Common myeloid progenitor, CD34-positive (primary cell): Measurements from ENCODE around the gene CYP4A22. TPM values are rescaled to one million over a fixed set of nuclear protein-coding genes. Genes with fewer than 3 reads are reported as not detected.
"Not testable (repeated sequence)": the region's sequence is repeated elsewhere in the genome, so short reads cannot be mapped to it uniquely, and the experiment has no call there.

ENCODE experiments used
- CTCF ChIA-PET: fragments of 350-600 bp; sonication (Branson Sonifier 250); formaldehyde crosslinking; loops from one replicate; lab custom pipeline; 2021; ENCODE audit warnings: antibody characterized with exemption; lab: Charles Lee
- POLR2A ChIA-PET: fragments of 350-600 bp; sonication (Branson Sonifier 250); formaldehyde crosslinking; loops from one replicate; lab custom pipeline; 2021; ENCODE audit warnings: antibody characterized with exemption; lab: Charles Lee
- DNase-seq, 3 donors: peaks; one replicate each; pipeline versions ENCODE4 v3.0.0 to v3.0.0-alpha.2; 2013
- H3K27ac ChIP-seq, 2 experiments: 1 replicate in 1 of 2; 2 replicates in 1 of 2; pipeline ENCODE4 v1.7.0; 2013; ENCODE audit warnings: inconsistent platforms in 2 of 2, low read length in 2 of 2, mild to moderate bottlenecking in 2 of 2, low read depth in 1 of 2, moderate library complexity in 1 of 2; ENCODE audit not compliant: severe bottlenecking in 2 of 2, insufficient read depth in 1 of 2, poor library complexity in 1 of 2
- H3K27me3 ChIP-seq, 5 experiments: replicated peaks in 2 of 5; 1 replicate in 3 of 5; 2 replicates in 2 of 5; pipeline versions ENCODE4 v1.6.1 to v1.7.0; 2013; ENCODE audit warnings: low read length in 4 of 5, mild to moderate bottlenecking in 2 of 5, moderate library complexity in 2 of 5, inconsistent platforms in 1 of 5; ENCODE audit not compliant: insufficient read depth in 5 of 5, control insufficient read depth in 4 of 5
- H3K36me3 ChIP-seq, 4 experiments: 1 replicate in 2 of 4; 2 replicates in 2 of 4; pipeline versions ENCODE4 v1.6.1 to v1.7.0; 2013; ENCODE audit warnings: low read length in 3 of 4, control low read depth in 1 of 4, mild to moderate bottlenecking in 1 of 4; ENCODE audit not compliant: control insufficient read depth in 4 of 4, insufficient read depth in 4 of 4
- H3K4me1 ChIP-seq, 4 experiments: 1 replicate in 3 of 4; 2 replicates in 1 of 4; pipeline versions ENCODE4 v1.6.1 to v1.7.1; 2013; ENCODE audit warnings: low read length in 3 of 4, mild to moderate bottlenecking in 3 of 4, control low read depth in 1 of 4, inconsistent platforms in 1 of 4, moderate library complexity in 1 of 4; ENCODE audit not compliant: control insufficient read depth in 4 of 4, insufficient read depth in 4 of 4; ENCODE audit errors: control extremely low read depth in 1 of 4
- H3K4me3 ChIP-seq, 7 experiments: 1 replicate in 4 of 7; 2 replicates in 3 of 7; pipeline versions ENCODE4 v1.5.1 to v1.7.0; 2013; ENCODE audit warnings: mild to moderate bottlenecking in 7 of 7, low read length in 6 of 7, moderate library complexity in 6 of 7, inconsistent platforms in 2 of 7, low read depth in 2 of 7, control low read depth in 1 of 7; ENCODE audit not compliant: insufficient read depth in 4 of 7, control insufficient read depth in 1 of 7; ENCODE audit errors: extremely low read depth in 1 of 7
- H3K9me3 ChIP-seq, 5 experiments: 1 replicate in 4 of 5; 2 replicates in 1 of 5; pipeline versions ENCODE4 v1.6.1 to v1.7.1; 2013; ENCODE audit warnings: low read length in 4 of 5, mild to moderate bottlenecking in 2 of 5, inconsistent platforms in 1 of 5, low read depth in 1 of 5, moderate library complexity in 1 of 5; ENCODE audit not compliant: control insufficient read depth in 4 of 5, insufficient read depth in 2 of 5; ENCODE audit errors: control extremely low read depth in 1 of 5
- WGBS: methylation state at CpG from one replicate; pipeline ENCODE4 v1.1.5; 2013; ENCODE audit not compliant: insufficient coverage; 5-methylcytosine and 5-hydroxymethylcytosine counted together
- polyA plus RNA-seq: library from polyadenylated mRNA; unstranded; fragments of 120-200 nt; gene quantifications from one replicate; pipeline ENCODE4 v1.2.1, GENCODE V29; 2013

The CYP4A22 gene
- 0.03 TPM for polyA plus RNA-seq

GRCh38 chr1:47137198-47137597 lies at the start of gene CYP4A22:
TSS of gene CYP4A22 (plus strand) at chr1:47137441. CDS start at chr1:47137486, 45 bp downstream.
- ChIA-PET CTCF (no interaction called here), POLR2A (no interaction called here)
- no peaks in the 10 kb centered on the region for H3K27me3 ChIP-seq
- 100% methylated on average over 2 of the region's 4 CpGs for WGBS
- H3K4me1 ChIP-seq: no peaks in the 10 kb centered on the region
- H3K9me3 ChIP-seq: no peaks in the 10 kb centered on the region
- H3K27ac ChIP-seq: no peak within 1 kb of the TSS
- no peak for DNase-seq
- H3K4me3 ChIP-seq: no peak within 1 kb of the TSS
- no peaks in the 10 kb centered on the region for H3K36me3 ChIP-seq

GRCh38 chr1:47089356-47089755 lies 47.9 kb upstream of the CYP4A22 start:
- peak; percentile 8 to 49 (median 37) for DNase-seq
- H3K36me3 ChIP-seq: not testable (repeated sequence)

GRCh38 chr1:47091476-47091875 lies 45.8 kb upstream of the CYP4A22 start:
- H3K27me3 ChIP-seq, H3K4me1 ChIP-seq, POLR2A ChIA-PET, H3K27ac ChIP-seq, DNase-seq, H3K4me3 ChIP-seq, H3K9me3 ChIP-seq, H3K36me3 ChIP-seq, CTCF ChIA-PET: not testable (repeated sequence)
- no CpG with 5 or more reads among the region's 3 CpGs for WGBS

More at GRCh38 chr1:47089356-47089755, 47.9 kb upstream of the CYP4A22 start:
- H3K4me3 ChIP-seq, POLR2A ChIA-PET, H3K27ac ChIP-seq, H3K4me1 ChIP-seq, H3K9me3 ChIP-seq, H3K27me3 ChIP-seq, CTCF ChIA-PET: not testable (repeated sequence)
- WGBS: no CpG with 5 or more reads among the region's 3 CpGs

- no peaks in the 10 kb centered on the region for H3K36me3 ChIP-seq
- CTCF ChIA-PET: no interaction called here
- no peak for DNase-seq
- no peaks in the 10 kb centered on the region for H3K4me1 ChIP-seq
- 100% methylated on average over 2 of the region's 3 CpGs for WGBS
- peaks cover 0 to 14% (median 1%) of the 10 kb centered on the region in 5 experiments for H3K9me3 ChIP-seq
- H3K4me3 ChIP-seq: no peak overlapping the region
- no peaks in the 10 kb centered on the region for H3K27me3 ChIP-seq
- POLR2A ChIA-PET: no interaction called here
- H3K27ac ChIP-seq: no peak overlapping the region
These were observed 32.4 kb upstream of the CYP4A22 start for GRCh38 chr1:47104816-47105215.

- 92% methylated on average over 2 of the region's 3 CpGs for WGBS
- DNase-seq: no peak
- POLR2A ChIA-PET: no interaction called here
These were observed 30.4 kb upstream of the CYP4A22 start for GRCh38 chr1:47106792-47107191.

GRCh38 chr1:47107851-47108574 lies 29.2 kb upstream of the CYP4A22 start:
- H3K27me3 ChIP-seq, H3K4me1 ChIP-seq, H3K9me3 ChIP-seq, CTCF ChIA-PET, POLR2A ChIA-PET, H3K36me3 ChIP-seq, H3K4me3 ChIP-seq, DNase-seq, H3K27ac ChIP-seq: not testable (repeated sequence)
- 83% methylated on average over 2 of the region's 10 CpGs for WGBS

More at GRCh38 chr1:47106792-47107191, 30.4 kb upstream of the CYP4A22 start:
- H3K27me3 ChIP-seq: no peaks in the 10 kb centered on the region
- H3K4me3 ChIP-seq: no peak overlapping the region
- no peaks in the 10 kb centered on the region for H3K4me1 ChIP-seq
- CTCF ChIA-PET: no interaction called here
- H3K27ac ChIP-seq: no peak overlapping the region
- peaks cover 0 to 14% (median 1%) of the 10 kb centered on the region in 5 experiments for H3K9me3 ChIP-seq
- no peaks in the 10 kb centered on the region for H3K36me3 ChIP-seq

- CTCF ChIA-PET, POLR2A ChIA-PET, H3K27me3 ChIP-seq, H3K36me3 ChIP-seq, DNase-seq, H3K4me3 ChIP-seq, H3K4me1 ChIP-seq, H3K27ac ChIP-seq, H3K9me3 ChIP-seq: not testable (repeated sequence)
These were observed 27.8 kb upstream of the CYP4A22 start for GRCh38 chr1:47109482-47109881.
